Measurements from ENCODE around the gene MCF2L2. TPM values are rescaled to one million over a fixed set of nuclear protein-coding genes. Genes with fewer than 3 reads are reported as not detected.
A peak's percentile ranks its signal among the peaks of the same experiment; 100 is the strongest.

MCF2L2 gene
- total RNA-seq, 1 experiment from 2014 or later, result 12.2 TPM

GRCh38 chr3:183215591-183216202 is 212.7 kb downstream of the MCF2L2 start:
- no peaks in the 10 kb centered on the region for H3K27me3 ChIP-seq (ENCODE audit: low read length)
- H3K4me1 ChIP-seq (ENCODE audit: low read length), result peaks cover 87% of the 10 kb centered on the region
- H3K9me3 ChIP-seq (ENCODE audit: low read length), result no peaks in the 10 kb centered on the region
- DNase-seq, result no peak
- H3K4me3 ChIP-seq (ENCODE audit: low read length), result no peak overlapping the region
- H3K36me3 ChIP-seq (ENCODE audit: insufficient read depth, low read length), result no peaks in the 10 kb centered on the region
- no peak overlapping the region for H3K27ac ChIP-seq (ENCODE audit: low read length)
- H3K79me2 ChIP-seq (ENCODE audit: low read length), result no peaks in the 10 kb centered on the region
- no peak overlapping the region for H2AFZ ChIP-seq (ENCODE audit: low read length)
- no peaks in the 10 kb centered on the region for H4K20me1 ChIP-seq (ENCODE audit: insufficient read depth, low read depth, low read length)
- no peak overlapping the region for H3K4me2 ChIP-seq (ENCODE audit: low read depth, low read length, poor library complexity, severe bottlenecking)
- H3K9me2 ChIP-seq (replicated peaks; ENCODE audit: insufficient read depth, low read length), result no peaks in the 10 kb centered on the region
- H3K9ac ChIP-seq (ENCODE audit: low read length), result no peak overlapping the region

GRCh38 chr3:183214277-183214612 is 214.2 kb downstream of the MCF2L2 start:
- Histone ChIP-seq H4K20me1 (ENCODE audit: insufficient read depth, low read depth, low read length) (no peaks in the 10 kb centered on the region), H3K79me2 (ENCODE audit: low read length) (no peaks in the 10 kb centered on the region), H3K9me3 (ENCODE audit: low read length) (no peaks in the 10 kb centered on the region), H3K27ac (ENCODE audit: low read length) (peak overlapping the region; percentile 18), H3K9me2 (replicated peaks; ENCODE audit: insufficient read depth, low read length) (no peaks in the 10 kb centered on the region), H3K36me3 (ENCODE audit: insufficient read depth, low read length) (no peaks in the 10 kb centered on the region), H3K4me1 (ENCODE audit: low read length) (peaks cover 78% of the 10 kb centered on the region), H2AFZ (ENCODE audit: low read length) (no peak overlapping the region), H3K4me2 (ENCODE audit: low read depth, low read length, poor library complexity, severe bottlenecking) (peak overlapping the region; percentile 56), H3K9ac (ENCODE audit: low read length) (peak overlapping the region; percentile 3), H3K4me3 (ENCODE audit: low read length) (peak overlapping the region; percentile 16), H3K27me3 (ENCODE audit: low read length) (no peaks in the 10 kb centered on the region)
- DNase-seq, result peak; percentile 84

- Histone ChIP-seq H3K9me3 (ENCODE audit: low read length) (no peaks in the 10 kb centered on the region), H4K20me1 (ENCODE audit: insufficient read depth, low read depth, low read length) (no peaks in the 10 kb centered on the region), H3K79me2 (ENCODE audit: low read length) (no peaks in the 10 kb centered on the region), H3K27me3 (ENCODE audit: low read length) (no peaks in the 10 kb centered on the region), H3K9me2 (replicated peaks; ENCODE audit: insufficient read depth, low read length) (no peaks in the 10 kb centered on the region), H3K27ac (ENCODE audit: low read length) (peak overlapping the region; percentile 18), H3K4me2 (ENCODE audit: low read depth, low read length, poor library complexity, severe bottlenecking) (peak overlapping the region; percentile 56), H3K36me3 (ENCODE audit: insufficient read depth, low read length) (no peaks in the 10 kb centered on the region), H3K4me3 (ENCODE audit: low read length) (peak overlapping the region; percentile 16), H2AFZ (ENCODE audit: low read length) (no peak overlapping the region), H3K4me1 (ENCODE audit: low read length) (peaks cover 72% of the 10 kb centered on the region), H3K9ac (ENCODE audit: low read length) (peak overlapping the region; percentile 3)
- DNase-seq, result no peak
These were observed 214.8 kb downstream of the MCF2L2 start for GRCh38 chr3:183213415-183214276.

GRCh38 chr3:183212565-183212964 is 215.9 kb downstream of the MCF2L2 start:
- peak; percentile 78 for DNase-seq
- no peaks in the 10 kb centered on the region for H3K79me2 ChIP-seq (ENCODE audit: low read length)
- H3K4me1 ChIP-seq (ENCODE audit: low read length), result peaks cover 61% of the 10 kb centered on the region
- no peaks in the 10 kb centered on the region for H3K36me3 ChIP-seq (ENCODE audit: insufficient read depth, low read length)
- H3K9me3 ChIP-seq (ENCODE audit: low read length), result no peaks in the 10 kb centered on the region
- no peak overlapping the region for H3K4me3 ChIP-seq (ENCODE audit: low read length)
- H2AFZ ChIP-seq (ENCODE audit: low read length), result no peak overlapping the region
- H3K9ac ChIP-seq (ENCODE audit: low read length), result no peak overlapping the region
- no peak overlapping the region for H3K27ac ChIP-seq (ENCODE audit: low read length)
- H3K9me2 ChIP-seq (replicated peaks; ENCODE audit: insufficient read depth, low read length), result no peaks in the 10 kb centered on the region
- H4K20me1 ChIP-seq (ENCODE audit: insufficient read depth, low read depth, low read length), result no peaks in the 10 kb centered on the region
- no peaks in the 10 kb centered on the region for H3K27me3 ChIP-seq (ENCODE audit: low read length)
- no peak overlapping the region for H3K4me2 ChIP-seq (ENCODE audit: low read depth, low read length, poor library complexity, severe bottlenecking)

GRCh38 chr3:183212096-183212495 is 216.3 kb downstream of the MCF2L2 start:
- Histone ChIP-seq H4K20me1 (ENCODE audit: insufficient read depth, low read depth, low read length) (no peaks in the 10 kb centered on the region), H3K9me3 (ENCODE audit: low read length) (no peaks in the 10 kb centered on the region)

GRCh38 chr3:183211352-183211751 is 217.1 kb downstream of the MCF2L2 start:
- H3K27ac ChIP-seq (ENCODE audit: low read length), result no peak overlapping the region
- H3K27me3 ChIP-seq (ENCODE audit: low read length), result no peaks in the 10 kb centered on the region
- H2AFZ ChIP-seq (ENCODE audit: low read length), result no peak overlapping the region
- H3K9me2 ChIP-seq (replicated peaks; ENCODE audit: insufficient read depth, low read length), result no peaks in the 10 kb centered on the region
- no peak overlapping the region for H3K9ac ChIP-seq (ENCODE audit: low read length)
- H3K9me3 ChIP-seq (ENCODE audit: low read length), result no peaks in the 10 kb centered on the region
- peaks cover 59% of the 10 kb centered on the region for H3K4me1 ChIP-seq (ENCODE audit: low read length)
- no peak overlapping the region for H3K4me3 ChIP-seq (ENCODE audit: low read length)
- H3K4me2 ChIP-seq (ENCODE audit: low read depth, low read length, poor library complexity, severe bottlenecking), result peak overlapping the region; percentile 0
- no peak for DNase-seq
- no peaks in the 10 kb centered on the region for H4K20me1 ChIP-seq (ENCODE audit: insufficient read depth, low read depth, low read length)
- H3K79me2 ChIP-seq (ENCODE audit: low read length), result no peaks in the 10 kb centered on the region
- H3K36me3 ChIP-seq (ENCODE audit: insufficient read depth, low read length), result no peaks in the 10 kb centered on the region

More at GRCh38 chr3:183212096-183212495, 216.3 kb downstream of the MCF2L2 start:
- DNase-seq, result no peak
- peaks cover 59% of the 10 kb centered on the region for H3K4me1 ChIP-seq (ENCODE audit: low read length)
- H3K9ac ChIP-seq (ENCODE audit: low read length), result no peak overlapping the region
- H2AFZ ChIP-seq (ENCODE audit: low read length), result no peak overlapping the region
- H3K27ac ChIP-seq (ENCODE audit: low read length), result no peak overlapping the region
- H3K9me2 ChIP-seq (replicated peaks; ENCODE audit: insufficient read depth, low read length), result no peaks in the 10 kb centered on the region
- H3K4me3 ChIP-seq (ENCODE audit: low read length), result no peak overlapping the region
- H3K79me2 ChIP-seq (ENCODE audit: low read length), result no peaks in the 10 kb centered on the region
- H3K4me2 ChIP-seq (ENCODE audit: low read depth, low read length, poor library complexity, severe bottlenecking), result no peak overlapping the region
- H3K27me3 ChIP-seq (ENCODE audit: low read length), result no peaks in the 10 kb centered on the region
- H3K36me3 ChIP-seq (ENCODE audit: insufficient read depth, low read length), result no peaks in the 10 kb centered on the region

- Histone ChIP-seq H3K4me1 (ENCODE audit: low read length) (peaks cover 62% of the 10 kb centered on the region), H3K9ac (ENCODE audit: low read length) (no peak overlapping the region), H3K36me3 (ENCODE audit: insufficient read depth, low read length) (no peaks in the 10 kb centered on the region), H3K4me3 (ENCODE audit: low read length) (no peak overlapping the region), H3K27me3 (ENCODE audit: low read length) (no peaks in the 10 kb centered on the region), H4K20me1 (ENCODE audit: insufficient read depth, low read depth, low read length) (no peaks in the 10 kb centered on the region), H3K4me2 (ENCODE audit: low read depth, low read length, poor library complexity, severe bottlenecking) (peak overlapping the region; percentile 0), H3K27ac (ENCODE audit: low read length) (no peak overlapping the region), H2AFZ (ENCODE audit: low read length) (0 out of 2 replicates have a peak overlapping the region, but pooled peaks have one; percentile 30), H3K9me2 (replicated peaks; ENCODE audit: insufficient read depth, low read length) (no peaks in the 10 kb centered on the region), H3K9me3 (ENCODE audit: low read length) (no peaks in the 10 kb centered on the region), H3K79me2 (ENCODE audit: low read length) (no peaks in the 10 kb centered on the region)
- DNase-seq, result no peak
These were observed 217.5 kb downstream of the MCF2L2 start for GRCh38 chr3:183210862-183211341.

- H3K36me3 ChIP-seq (ENCODE audit: insufficient read depth, low read length), result no peaks in the 10 kb centered on the region
- peak; percentile 72 for DNase-seq
- no peaks in the 10 kb centered on the region for H3K79me2 ChIP-seq (ENCODE audit: low read length)
- peak overlapping the region; percentile 0 for H3K4me2 ChIP-seq (ENCODE audit: low read depth, low read length, poor library complexity, severe bottlenecking)
- H3K4me1 ChIP-seq (ENCODE audit: low read length), result peaks cover 58% of the 10 kb centered on the region
- no peaks in the 10 kb centered on the region for H3K27me3 ChIP-seq (ENCODE audit: low read length)
- H3K27ac ChIP-seq (ENCODE audit: low read length), result no peak overlapping the region
- no peak overlapping the region for H3K4me3 ChIP-seq (ENCODE audit: low read length)
- no peak overlapping the region for H3K9ac ChIP-seq (ENCODE audit: low read length)
- H3K9me3 ChIP-seq (ENCODE audit: low read length), result no peaks in the 10 kb centered on the region
- 0 out of 2 replicates have a peak overlapping the region, but pooled peaks have one; percentile 30 for H2AFZ ChIP-seq (ENCODE audit: low read length)
- H3K9me2 ChIP-seq (replicated peaks; ENCODE audit: insufficient read depth, low read length), result no peaks in the 10 kb centered on the region
- H4K20me1 ChIP-seq (ENCODE audit: insufficient read depth, low read depth, low read length), result no peaks in the 10 kb centered on the region
These were observed 218.1 kb downstream of the MCF2L2 start for GRCh38 chr3:183210341-183210740.
